ENCODE results near the gene HS6ST3.
"Not testable (repeated sequence)": the region's sequence is repeated elsewhere in the genome, so short reads cannot be mapped to it uniquely, and the experiment has no call there.

Gene HS6ST3

DNA sequence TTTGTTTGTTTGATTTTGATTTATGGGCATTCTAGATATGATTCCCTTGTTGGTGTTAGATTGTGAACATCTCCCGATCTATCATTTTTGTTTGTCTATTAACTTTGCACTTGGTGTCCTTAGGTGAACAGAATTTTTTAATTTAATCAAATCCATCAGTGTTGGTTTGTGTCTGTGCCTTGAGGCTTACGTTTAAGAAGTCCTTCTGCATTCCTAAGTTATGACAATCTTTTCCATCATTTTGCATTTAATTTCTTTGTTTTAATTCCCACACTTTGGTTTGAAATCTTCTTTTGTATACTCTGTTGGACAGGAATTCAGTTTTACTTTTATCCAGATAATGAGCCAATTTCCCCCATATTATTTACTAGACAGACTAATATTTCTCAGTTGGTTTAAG is 421.7 kb downstream of the HS6ST3 start:
- Histone ChIP-seq H3K4me1 (ENCODE audit: low read length) (no peaks in the 10 kb centered on the region), H3K9ac (ENCODE audit: low read length) (no peak overlapping the region), H4K20me1 (ENCODE audit: insufficient read depth, low read length) (no peaks in the 10 kb centered on the region), H3K36me3 (replicated peaks; ENCODE audit: low read depth, low read length) (no peaks in the 10 kb centered on the region), H3K9me3 (ENCODE audit: insufficient read depth, low read length) (no peaks in the 10 kb centered on the region), H3K79me2 (ENCODE audit: low read length) (no peaks in the 10 kb centered on the region), H3K27me3 (ENCODE audit: low read depth, low read length) (no peaks in the 10 kb centered on the region), H3K27ac (ENCODE audit: low read length) (no peak overlapping the region), H3K4me2 (ENCODE audit: low read length) (no peak overlapping the region), H2AFZ (ENCODE audit: low read depth, low read length) (no peak overlapping the region), H3K4me3 (ENCODE audit: low read length) (no peak overlapping the region)
- no peak for TF ChIP-seq EZH2phosphoT487 (IDR thresholded peaks at IDR 0.05; ENCODE audit: low read depth)
- TF ChIP-seq, protein P1, sequence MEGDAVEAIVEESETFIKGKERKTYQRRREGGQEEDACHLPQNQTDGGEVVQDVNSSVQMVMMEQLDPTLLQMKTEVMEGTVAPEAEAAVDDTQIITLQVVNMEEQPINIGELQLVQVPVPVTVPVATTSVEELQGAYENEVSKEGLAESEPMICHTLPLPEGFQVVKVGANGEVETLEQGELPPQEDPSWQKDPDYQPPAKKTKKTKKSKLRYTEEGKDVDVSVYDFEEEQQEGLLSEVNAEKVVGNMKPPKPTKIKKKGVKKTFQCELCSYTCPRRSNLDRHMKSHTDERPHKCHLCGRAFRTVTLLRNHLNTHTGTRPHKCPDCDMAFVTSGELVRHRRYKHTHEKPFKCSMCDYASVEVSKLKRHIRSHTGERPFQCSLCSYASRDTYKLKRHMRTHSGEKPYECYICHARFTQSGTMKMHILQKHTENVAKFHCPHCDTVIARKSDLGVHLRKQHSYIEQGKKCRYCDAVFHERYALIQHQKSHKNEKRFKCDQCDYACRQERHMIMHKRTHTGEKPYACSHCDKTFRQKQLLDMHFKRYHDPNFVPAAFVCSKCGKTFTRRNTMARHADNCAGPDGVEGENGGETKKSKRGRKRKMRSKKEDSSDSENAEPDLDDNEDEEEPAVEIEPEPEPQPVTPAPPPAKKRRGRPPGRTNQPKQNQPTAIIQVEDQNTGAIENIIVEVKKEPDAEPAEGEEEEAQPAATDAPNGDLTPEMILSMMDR (IDR thresholded peaks at IDR 0.05; ENCODE audit: low read depth, low read length): no peak

DNA sequence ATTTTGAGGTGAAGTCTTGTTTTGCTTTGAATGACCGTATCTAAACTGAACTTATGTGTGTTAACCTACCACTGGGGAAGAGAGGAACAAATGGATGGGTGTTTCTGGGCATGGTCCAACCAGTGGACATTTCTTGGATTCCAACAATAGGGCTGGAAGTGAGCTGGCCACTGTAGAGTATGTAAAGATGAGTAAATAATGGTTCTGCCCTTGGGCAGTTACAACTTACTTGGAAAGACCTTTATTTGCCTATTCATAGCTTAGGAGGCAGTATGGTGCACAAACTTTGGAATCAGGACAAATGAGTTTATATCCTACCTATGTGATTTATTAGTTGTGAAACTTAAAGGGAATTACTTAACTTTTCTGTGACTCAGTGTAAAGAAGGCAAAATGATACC is 429.5 kb downstream of the HS6ST3 start:
- Histone ChIP-seq H3K27ac (ENCODE audit: low read length) (no peak overlapping the region), H3K4me3 (ENCODE audit: low read length) (no peak overlapping the region), H4K20me1 (ENCODE audit: insufficient read depth, low read length) (no peaks in the 10 kb centered on the region), H3K36me3 (replicated peaks; ENCODE audit: low read depth, low read length) (no peaks in the 10 kb centered on the region), H3K27me3 (ENCODE audit: low read depth, low read length) (no peaks in the 10 kb centered on the region), H3K79me2 (ENCODE audit: low read length) (no peaks in the 10 kb centered on the region), H3K4me2 (ENCODE audit: low read length) (no peak overlapping the region), H3K9ac (ENCODE audit: low read length) (no peak overlapping the region), H3K9me3 (ENCODE audit: insufficient read depth, low read length) (no peaks in the 10 kb centered on the region), H2AFZ (ENCODE audit: low read depth, low read length) (no peak overlapping the region), H3K4me1 (ENCODE audit: low read length) (no peaks in the 10 kb centered on the region)
- TF ChIP-seq, protein P1 (IDR thresholded peaks at IDR 0.05; ENCODE audit: low read depth, low read length): no peak
- no peak for TF ChIP-seq EZH2phosphoT487 (IDR thresholded peaks at IDR 0.05; ENCODE audit: low read depth)

DNA sequence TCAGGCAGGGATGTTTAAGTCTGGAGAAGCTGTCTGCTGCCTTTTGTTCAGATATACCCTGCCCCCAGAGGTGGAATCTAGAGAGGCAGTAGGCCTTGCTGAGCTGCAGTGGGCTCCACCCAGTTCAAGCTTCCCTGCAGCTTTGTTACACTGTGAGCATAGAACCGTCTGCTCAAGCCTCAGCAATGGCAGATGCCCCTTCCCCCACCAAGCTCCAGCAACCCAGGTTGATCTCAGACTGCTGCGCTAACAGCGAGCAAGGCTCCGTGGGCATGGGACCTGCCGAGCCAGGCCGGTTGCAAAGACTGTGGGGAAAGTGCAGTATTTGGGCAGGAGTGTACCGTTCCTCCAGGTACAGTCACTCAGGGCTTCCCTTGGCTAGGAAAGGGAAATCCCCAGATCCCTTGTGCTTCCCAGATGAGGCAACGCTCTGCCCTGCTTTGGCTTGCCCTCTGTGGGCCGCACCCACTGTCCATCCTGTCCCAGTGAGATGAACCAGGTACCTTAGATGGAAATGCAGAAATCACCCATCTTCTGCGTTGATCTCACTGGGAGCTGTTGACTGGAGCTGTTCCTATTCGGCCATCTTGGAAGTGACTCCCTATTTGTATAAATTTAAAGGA is 434.6 kb downstream of the HS6ST3 start:
- H3K36me3 ChIP-seq (replicated peaks; ENCODE audit: low read depth, low read length); H3K9me3 ChIP-seq (ENCODE audit: insufficient read depth, low read length); H3K27ac ChIP-seq (ENCODE audit: low read length); H3K27me3 ChIP-seq (ENCODE audit: low read depth, low read length); H3K4me3 ChIP-seq (ENCODE audit: low read length); H3K4me1 ChIP-seq (ENCODE audit: low read length); H3K79me2 ChIP-seq (ENCODE audit: low read length); H3K4me2 ChIP-seq (ENCODE audit: low read length); H4K20me1 ChIP-seq (ENCODE audit: insufficient read depth, low read length); H2AFZ ChIP-seq (ENCODE audit: low read depth, low read length); H3K9ac ChIP-seq (ENCODE audit: low read length): not testable (repeated sequence)

DNA sequence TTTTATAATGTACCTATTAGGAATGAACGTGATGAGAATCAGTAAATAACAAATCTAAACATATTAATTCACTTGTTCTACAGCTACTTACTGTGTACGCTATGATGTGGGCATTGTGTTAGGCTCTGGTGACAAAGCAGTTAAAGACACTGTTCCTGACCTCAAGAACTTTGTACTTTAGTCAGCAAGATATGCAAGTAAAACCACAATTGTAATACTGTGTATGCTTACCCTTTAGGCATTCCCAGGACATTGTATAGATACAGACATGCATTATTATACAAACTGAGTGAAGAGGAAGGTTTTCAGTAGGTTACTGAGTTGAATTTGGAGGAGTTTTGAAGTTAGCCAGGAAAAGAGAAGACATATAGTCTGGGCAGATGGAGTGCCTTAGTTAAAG is 435.8 kb downstream of the HS6ST3 start:
- Histone ChIP-seq H3K4me1 (ENCODE audit: low read length) (no peaks in the 10 kb centered on the region), H3K27me3 (ENCODE audit: low read depth, low read length) (no peaks in the 10 kb centered on the region)
- TF ChIP-seq EZH2phosphoT487 (IDR thresholded peaks at IDR 0.05; ENCODE audit: low read depth): no peak
- TF ChIP-seq, protein P1 (IDR thresholded peaks at IDR 0.05; ENCODE audit: low read depth, low read length): no peak

More for the DNA sequence above, 435.8 kb downstream of the HS6ST3 start:
- Histone ChIP-seq H3K36me3 (replicated peaks; ENCODE audit: low read depth, low read length) (no peaks in the 10 kb centered on the region), H3K4me2 (ENCODE audit: low read length) (no peak overlapping the region), H4K20me1 (ENCODE audit: insufficient read depth, low read length) (no peaks in the 10 kb centered on the region), H3K27ac (ENCODE audit: low read length) (no peak overlapping the region), H3K4me3 (ENCODE audit: low read length) (no peak overlapping the region), H3K9me3 (ENCODE audit: insufficient read depth, low read length) (no peaks in the 10 kb centered on the region), H3K79me2 (ENCODE audit: low read length) (no peaks in the 10 kb centered on the region), H3K9ac (ENCODE audit: low read length) (no peak overlapping the region), H2AFZ (ENCODE audit: low read depth, low read length) (no peak overlapping the region)

Data from OCI-LY3 (cell line).